Measurements from ENCODE around the gene TK2.
"Not testable (repeated sequence)": the region's sequence is repeated elsewhere in the genome, so short reads cannot be mapped to it uniquely, and the experiment has no call there.

The TK2 gene

GRCh38 chr16:66549284-66550131 is at the start of gene TK2:
TSS of gene TK2 (minus strand) at chr16:66550122. CDS start at chr16:66550061, 61 bp downstream.
- peak; percentile 55 for DNase-seq

- DNase-seq = no peak
Observed at GRCh38 chr16:66598111-66598510, 48.2 kb upstream of the TK2 start.

GRCh38 chr16:66596986-66597848 is 47.3 kb upstream of the TK2 start:
- no peak for DNase-seq

- not testable (repeated sequence) for DNase-seq
Observed at GRCh38 chr16:66596559-66596958, 46.6 kb upstream of the TK2 start.

GRCh38 chr16:66594739-66595138 is 44.8 kb upstream of the TK2 start:
- no peak for DNase-seq

GRCh38 chr16:66592814-66593213 is 42.9 kb upstream of the TK2 start:
- DNase-seq = no peak

- DNase-seq = no peak
Observed at GRCh38 chr16:66592241-66592640, 42.3 kb upstream of the TK2 start.

- DNase-seq = no peak
Observed at GRCh38 chr16:66591018-66591417, 41.1 kb upstream of the TK2 start.

GRCh38 chr16:66590322-66590721 is 40.4 kb upstream of the TK2 start:
- no peak for DNase-seq

- no peak for DNase-seq
Observed at GRCh38 chr16:66588981-66589713, 39.2 kb upstream of the TK2 start.

GRCh38 chr16:66587881-66588600 is 38.1 kb upstream of the TK2 start:
- no peak for DNase-seq

- no peak for DNase-seq
Observed at GRCh38 chr16:66585481-66586239, 35.7 kb upstream of the TK2 start.

GRCh38 chr16:66581246-66581952 is 31.5 kb upstream of the TK2 start:
- DNase-seq = no peak

GRCh38 chr16:66580605-66581209 is 30.8 kb upstream of the TK2 start:
- no peak for DNase-seq

- DNase-seq = no peak
Observed at GRCh38 chr16:66578651-66579531, 29.0 kb upstream of the TK2 start, which contains the start of gene CMTM2. TSS of gene CMTM2 (plus strand) at chr16:66579463. CDS start at chr16:66579608, 145 bp downstream.

GRCh38 chr16:66576296-66576695 is 26.4 kb upstream of the TK2 start:
- DNase-seq = no peak

GRCh38 chr16:66575060-66575459 is 25.1 kb upstream of the TK2 start:
- no peak for DNase-seq

GRCh38 chr16:66574531-66574930 is 24.6 kb upstream of the TK2 start:
- DNase-seq = no peak

GRCh38 chr16:66574081-66574480 is 24.2 kb upstream of the TK2 start:
- DNase-seq = no peak

Data from NCI-H2227 treated with DMSO at 0.1 percent for 48 hours (cell line).